DOHH2 (cell line): ENCODE measurements around the gene FGF3.

ENCODE experiments used
- H3F3A ChIP-seq: fragments of 200-600 bp; sonication (generic), shearing (Covaris generic); 2 replicates; pipeline ENCODE4 v1.6.0; 2016; ENCODE audit warnings: antibody characterized with exemption, mild to moderate bottlenecking; ENCODE audit not compliant: control insufficient read depth, insufficient read depth
- H3K27ac ChIP-seq: fragments of 200-600 bp; sonication (generic); 2 replicates; pipeline ENCODE4 v1.5.1; 2014; ENCODE audit warnings: low read depth, mild to moderate bottlenecking, low read length, moderate library complexity
- H3K27me3 ChIP-seq: fragments of 200-600 bp; sonication (generic); 2 replicates; pipeline ENCODE4 v1.6.1; 2014; ENCODE audit warnings: mild to moderate bottlenecking, low read length, mixed read lengths; ENCODE audit not compliant: control insufficient read depth
- H3K36me3 ChIP-seq: fragments of 200-600 bp; sonication (generic); 2 replicates; pipeline ENCODE4 v1.6.1; 2014; ENCODE audit warnings: mild to moderate bottlenecking, low read length, moderate library complexity, mixed read lengths; ENCODE audit not compliant: control insufficient read depth
- H3K4me1 ChIP-seq: fragments of 200-600 bp; sonication (generic); 2 replicates; pipeline ENCODE4 v1.6.1; 2014; ENCODE audit warnings: mild to moderate bottlenecking, low read length, mixed read lengths; ENCODE audit not compliant: control insufficient read depth
- H3K4me2 ChIP-seq: fragments of 200-600 bp; sonication (generic); 2 replicates; pipeline ENCODE4 v1.6.0; 2014; ENCODE audit warnings: mild to moderate bottlenecking, low read length, moderate library complexity
- H3K4me3 ChIP-seq: fragments of 200-600 bp; sonication (generic); 2 replicates; pipeline ENCODE4 v1.5.1; 2014; ENCODE audit warnings: mild to moderate bottlenecking, low read length, mixed read lengths
- H3K79me2 ChIP-seq: fragments of 200-600 bp; sonication (generic); 2 replicates; pipeline ENCODE4 v1.6.1; 2014; ENCODE audit warnings: mild to moderate bottlenecking, low read length, mixed read lengths; ENCODE audit not compliant: control insufficient read depth
- H3K9me2 ChIP-seq: fragments of 200-600 bp; sonication (generic); replicated peaks from 2 replicates; pipeline ENCODE4 v1.6.1; 2014; ENCODE audit warnings: mild to moderate bottlenecking, low read length, mixed read lengths; ENCODE audit not compliant: control insufficient read depth
- H3K9me3 ChIP-seq: fragments of 200-600 bp; sonication (generic); 2 replicates; pipeline ENCODE4 v1.6.1; 2014; ENCODE audit warnings: antibody characterized with exemption, low read length, mixed read lengths; ENCODE audit not compliant: control insufficient read depth, insufficient read depth
- H4K20me1 ChIP-seq: fragments of 200-600 bp; sonication (generic); 2 replicates; pipeline ENCODE4 v1.6.0; 2014; ENCODE audit warnings: low read depth, mild to moderate bottlenecking, antibody characterized with exemption, low read length, moderate library complexity; ENCODE audit not compliant: control insufficient read depth, insufficient read depth
- EZH2phosphoT487 ChIP-seq: fragments of 200-600 bp; sonication (generic); IDR thresholded peaks from 2 replicates; pipeline ENCODE4 v1.6.1; 2017; ENCODE audit warnings: borderline replicate concordance, mild to moderate bottlenecking, antibody characterized with exemption, low read length, moderate library complexity, mixed read lengths
- TF ChIP-seq, protein P1 (sequence below): fragments of 200-600 bp; sonication (generic); IDR thresholded peaks from one replicate; pipeline ENCODE4 v1.5.1; 2014; ENCODE audit warnings: antibody characterized with exemption, mild to moderate bottlenecking, low read depth, low read length; ENCODE audit not compliant: poor library complexity, severe bottlenecking

FGF3 gene

DNA sequence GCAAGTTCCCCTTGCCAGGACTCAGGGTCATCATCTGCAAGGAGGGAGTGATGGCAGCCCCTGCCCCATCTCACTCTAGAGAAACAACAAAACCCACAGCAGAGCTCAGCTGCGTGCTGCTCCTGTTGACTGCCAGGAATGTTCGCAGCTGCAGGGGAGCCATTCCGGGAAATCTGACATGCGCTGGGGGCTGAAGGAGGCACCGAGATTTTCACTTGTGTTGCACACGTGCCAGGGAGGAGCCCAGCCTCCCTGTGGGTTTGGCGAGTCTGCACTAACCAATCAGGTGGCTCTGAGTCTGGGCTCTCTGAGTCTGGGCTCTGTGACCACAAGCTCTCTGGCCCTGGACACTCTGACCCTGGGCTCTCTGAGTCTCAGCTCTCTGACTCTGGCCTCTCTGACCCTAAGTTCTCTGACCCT lies 10.5 kb downstream of the FGF3 start:
- Histone ChIP-seq H4K20me1 (no peaks in the 10 kb centered on the region), H3K4me3 (no peak overlapping the region), H3K9me2 (no peaks in the 10 kb centered on the region; the same call in 1 of the 2 replicates), H3K4me1 (no peaks in the 10 kb centered on the region), H3K79me2 (no peaks in the 10 kb centered on the region), H3K4me2 (no peak overlapping the region), H3K36me3 (no peaks in the 10 kb centered on the region), H3K27me3 (no peaks in the 10 kb centered on the region), H3K27ac (no peak overlapping the region), H3K9me3 (no peaks in the 10 kb centered on the region), H3F3A (no peaks in the 10 kb centered on the region)
- TF ChIP-seq EZH2phosphoT487 = no peak
- TF ChIP-seq, protein P1, sequence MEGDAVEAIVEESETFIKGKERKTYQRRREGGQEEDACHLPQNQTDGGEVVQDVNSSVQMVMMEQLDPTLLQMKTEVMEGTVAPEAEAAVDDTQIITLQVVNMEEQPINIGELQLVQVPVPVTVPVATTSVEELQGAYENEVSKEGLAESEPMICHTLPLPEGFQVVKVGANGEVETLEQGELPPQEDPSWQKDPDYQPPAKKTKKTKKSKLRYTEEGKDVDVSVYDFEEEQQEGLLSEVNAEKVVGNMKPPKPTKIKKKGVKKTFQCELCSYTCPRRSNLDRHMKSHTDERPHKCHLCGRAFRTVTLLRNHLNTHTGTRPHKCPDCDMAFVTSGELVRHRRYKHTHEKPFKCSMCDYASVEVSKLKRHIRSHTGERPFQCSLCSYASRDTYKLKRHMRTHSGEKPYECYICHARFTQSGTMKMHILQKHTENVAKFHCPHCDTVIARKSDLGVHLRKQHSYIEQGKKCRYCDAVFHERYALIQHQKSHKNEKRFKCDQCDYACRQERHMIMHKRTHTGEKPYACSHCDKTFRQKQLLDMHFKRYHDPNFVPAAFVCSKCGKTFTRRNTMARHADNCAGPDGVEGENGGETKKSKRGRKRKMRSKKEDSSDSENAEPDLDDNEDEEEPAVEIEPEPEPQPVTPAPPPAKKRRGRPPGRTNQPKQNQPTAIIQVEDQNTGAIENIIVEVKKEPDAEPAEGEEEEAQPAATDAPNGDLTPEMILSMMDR = no peak

DNA sequence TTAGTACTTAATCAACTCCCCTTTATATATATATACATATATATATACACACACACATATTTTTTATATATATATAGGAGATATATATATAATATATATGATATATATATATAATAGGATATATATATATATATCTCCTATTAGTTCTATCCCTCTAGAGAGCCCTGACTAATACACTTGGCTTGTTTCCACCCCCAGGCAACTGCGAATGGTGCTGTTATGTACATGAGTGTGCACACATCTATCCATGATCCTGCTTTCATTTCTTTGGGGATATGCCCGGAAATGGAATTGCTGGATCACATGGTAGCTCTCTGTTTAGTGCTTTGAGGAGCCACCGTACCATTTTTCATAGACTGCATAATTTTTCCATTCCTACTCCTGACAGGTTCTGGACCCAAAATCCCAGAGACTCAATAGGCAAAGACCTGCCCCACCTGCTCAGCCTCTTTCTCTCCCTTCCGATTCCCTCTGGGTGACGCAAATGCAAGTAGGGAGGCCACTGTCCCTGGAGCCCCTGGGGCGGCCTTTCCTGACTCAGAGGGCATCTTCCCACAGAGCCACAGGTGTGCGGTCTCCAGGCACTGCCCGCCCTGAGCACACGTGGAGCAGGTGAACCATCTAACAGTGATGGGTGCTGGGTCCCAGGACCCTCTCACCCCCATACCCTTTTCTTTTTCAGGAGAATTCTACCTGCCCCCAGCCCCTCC lies 12.0 kb downstream of the FGF3 start:
- H3K4me3 ChIP-seq = no peak overlapping the region
- no peak overlapping the region for H3K27ac ChIP-seq
- no peaks in the 10 kb centered on the region for H3K9me3 ChIP-seq
- no peaks in the 10 kb centered on the region for H3K27me3 ChIP-seq
- TF ChIP-seq, protein P1 = no peak
- TF ChIP-seq EZH2phosphoT487 = no peak
- H3K79me2 ChIP-seq = no peaks in the 10 kb centered on the region
- no peaks in the 10 kb centered on the region for H4K20me1 ChIP-seq
- no peaks in the 10 kb centered on the region for H3K4me1 ChIP-seq
- H3K36me3 ChIP-seq = no peaks in the 10 kb centered on the region
- no peaks in the 10 kb centered on the region for H3F3A ChIP-seq
- H3K4me2 ChIP-seq = no peak overlapping the region
- H3K9me2 ChIP-seq = no peaks in the 10 kb centered on the region; the same call in 1 of the 2 replicates

DNA sequence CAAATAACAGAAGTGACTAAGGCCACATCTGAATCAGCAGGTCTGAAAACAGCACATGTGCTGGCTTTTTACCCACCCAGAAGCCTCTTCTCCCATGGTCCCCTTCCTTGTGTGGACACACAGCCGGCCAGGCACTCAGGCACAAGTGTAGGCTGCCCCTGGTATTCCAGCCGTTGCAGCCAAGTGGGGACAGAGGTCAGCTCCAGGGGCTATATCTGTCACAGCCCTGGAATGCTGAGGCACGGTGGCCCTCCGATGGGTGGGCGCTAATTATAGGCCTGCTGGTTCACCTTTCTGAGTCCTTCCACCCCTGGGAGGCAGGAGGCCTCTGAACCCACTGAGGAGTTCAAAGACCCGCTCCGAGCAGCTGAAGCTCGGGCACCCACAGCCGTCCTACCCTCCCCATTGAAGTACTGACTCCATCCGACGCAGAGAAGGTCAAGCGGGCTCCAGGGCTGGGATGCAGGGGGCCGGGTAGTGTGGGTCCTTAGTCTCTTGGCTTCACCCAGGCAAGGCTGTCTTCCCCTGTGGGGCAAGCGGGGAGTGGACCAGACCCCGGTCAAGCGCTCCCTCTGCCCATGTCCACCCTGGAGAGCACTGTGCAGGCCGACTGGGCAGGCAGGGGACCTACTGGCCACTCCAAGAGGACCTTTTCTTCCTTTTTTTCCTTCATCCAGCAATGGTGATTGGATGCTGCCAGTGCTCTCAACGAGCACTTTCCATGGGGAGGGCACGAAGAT lies 14.3 kb downstream of the FGF3 start:
- H3K79me2 ChIP-seq = no peaks in the 10 kb centered on the region
- no peak overlapping the region for H3K4me3 ChIP-seq
- H3K4me1 ChIP-seq = no peaks in the 10 kb centered on the region
- no peaks in the 10 kb centered on the region; the same call in 1 of the 2 replicates for H3K9me2 ChIP-seq
- no peak overlapping the region for H3K27ac ChIP-seq
- TF ChIP-seq, protein P1 = no peak
- TF ChIP-seq EZH2phosphoT487 = no peak
- no peaks in the 10 kb centered on the region for H4K20me1 ChIP-seq
- H3K36me3 ChIP-seq = no peaks in the 10 kb centered on the region
- H3K27me3 ChIP-seq = no peaks in the 10 kb centered on the region
- H3F3A ChIP-seq = no peaks in the 10 kb centered on the region
- H3K9me3 ChIP-seq = no peaks in the 10 kb centered on the region
- H3K4me2 ChIP-seq = no peak overlapping the region
